AG04450 (cell line): ENCODE measurements around the gene SLC51B. TPM values are rescaled to one million over a fixed set of nuclear protein-coding genes. Genes with fewer than 3 reads are reported as not detected.

Experiments used
- CTCF ChIA-PET: fragments of 300-600, 350-600 bp; formaldehyde crosslinking; extraction: SDS; loops from one replicate; lab custom pipeline; 2022; ENCODE audit warnings: antibody characterized with exemption, inconsistent platforms; lab: Charles Lee
- POLR2A ChIA-PET: fragments of 350-600 bp; formaldehyde crosslinking; extraction: SDS; loops from one replicate; lab custom pipeline; 2021; ENCODE audit warnings: antibody characterized with exemption, inconsistent platforms; lab: Yijun Ruan, JAX
- DNase-seq: peaks from one replicate; pipeline ENCODE4 v3.0.0-alpha.2; 2011; ENCODE audit warnings: low read depth, low spot score
- H3K27ac ChIP-seq: one replicate; pipeline ENCODE4 v1.5.1; 2012; ENCODE audit warnings: low read depth, low read length, control low read depth
- H3K27me3 ChIP-seq: one replicate; pipeline ENCODE4 v1.6.0; 2012; ENCODE audit warnings: low read length; ENCODE audit not compliant: control insufficient read depth, insufficient read depth
- H3K4me3 ChIP-seq: 2 replicates; pipeline ENCODE4 v1.5.1; 2011; ENCODE audit warnings: mild to moderate bottlenecking, low read depth, low read length, control low read depth
- H3K9me3 ChIP-seq: 2 replicates; pipeline ENCODE4 v1.5.1; 2012; ENCODE audit warnings: low read length; ENCODE audit not compliant: control insufficient read depth, insufficient read depth
- CTCF ChIP-seq: IDR thresholded peaks from 2 replicates; pipeline ENCODE4 v1.5.1; 2011; ENCODE audit warnings: low read depth, low read length, control low read depth, inconsistent platforms
- polyA plus RNA-seq: library from polyadenylated mRNA; depleted of rRNA; stranded (reverse); fragments of >200 nt; gene quantifications from 2 replicates; pipeline ENCODE4 v1.2.3, GENCODE V29; 2011

The SLC51B gene
- polyA plus RNA-seq, 1 experiment = 0.61 TPM

- CTCF ChIA-PET = interaction anchor here (0.7 to 3.0 kb wide), 4 partner anchors 22 to 82 kb away, joined by 3 to 33 read pairs (median 12); no protein-coding TSS in a partner anchor
- H3K4me3 ChIP-seq = no peak overlapping the region
These were observed 34.4 kb downstream of the SLC51B start for GRCh38 chr15:65079580-65079979.

GRCh38 chr15:65081270-65081669 is 36.1 kb downstream of the SLC51B start:
- TF ChIP-seq CTCF = no peak
- H3K27ac ChIP-seq = no peak overlapping the region
- no peak overlapping the region for H3K4me3 ChIP-seq
- ChIA-PET CTCF (interaction anchor here (0.6 to 4.5 kb wide), 4 partner anchors 15 to 86 kb away, joined by 3 to 83 read pairs (median 4); no protein-coding TSS in a partner anchor), POLR2A (no interaction called here)
- no peak for DNase-seq
- H3K9me3 ChIP-seq = peaks cover 12% of the 10 kb centered on the region; the same call in 1 of the 2 replicates
- peaks cover 31% of the 10 kb centered on the region for H3K27me3 ChIP-seq

More at GRCh38 chr15:65079580-65079979, 34.4 kb downstream of the SLC51B start:
- TF ChIP-seq CTCF = no peak
- POLR2A ChIA-PET = interaction anchor here (0.5 to 1.8 kb wide), 3 partner anchors 10 to 437 kb away, joined by 3 to 6 read pairs (median 3); no protein-coding TSS in a partner anchor
- no peak for DNase-seq
- Histone ChIP-seq H3K9me3 (peaks cover 12% of the 10 kb centered on the region; the same call in 1 of the 2 replicates), H3K27ac (no peak overlapping the region), H3K27me3 (peaks cover 24% of the 10 kb centered on the region)

GRCh38 chr15:65081758-65082157 is 36.6 kb downstream of the SLC51B start:
- Histone ChIP-seq H3K4me3 (no peak overlapping the region), H3K9me3 (peaks cover 9% of the 10 kb centered on the region; the same call in 1 of the 2 replicates), H3K27me3 (peaks cover 31% of the 10 kb centered on the region), H3K27ac (no peak overlapping the region)
- CTCF ChIA-PET = interaction anchor here (0.6 to 6.6 kb wide), 4 partner anchors 15 to 47 kb away, joined by 3 to 83 read pairs (median 22); no protein-coding TSS in a partner anchor
- no peak for DNase-seq
- POLR2A ChIA-PET = interaction anchor here (2.1 kb wide), 1 partner anchor 27 kb away, joined by 6 read pairs; no protein-coding TSS in a partner anchor
- no peak for TF ChIP-seq CTCF

DNA sequence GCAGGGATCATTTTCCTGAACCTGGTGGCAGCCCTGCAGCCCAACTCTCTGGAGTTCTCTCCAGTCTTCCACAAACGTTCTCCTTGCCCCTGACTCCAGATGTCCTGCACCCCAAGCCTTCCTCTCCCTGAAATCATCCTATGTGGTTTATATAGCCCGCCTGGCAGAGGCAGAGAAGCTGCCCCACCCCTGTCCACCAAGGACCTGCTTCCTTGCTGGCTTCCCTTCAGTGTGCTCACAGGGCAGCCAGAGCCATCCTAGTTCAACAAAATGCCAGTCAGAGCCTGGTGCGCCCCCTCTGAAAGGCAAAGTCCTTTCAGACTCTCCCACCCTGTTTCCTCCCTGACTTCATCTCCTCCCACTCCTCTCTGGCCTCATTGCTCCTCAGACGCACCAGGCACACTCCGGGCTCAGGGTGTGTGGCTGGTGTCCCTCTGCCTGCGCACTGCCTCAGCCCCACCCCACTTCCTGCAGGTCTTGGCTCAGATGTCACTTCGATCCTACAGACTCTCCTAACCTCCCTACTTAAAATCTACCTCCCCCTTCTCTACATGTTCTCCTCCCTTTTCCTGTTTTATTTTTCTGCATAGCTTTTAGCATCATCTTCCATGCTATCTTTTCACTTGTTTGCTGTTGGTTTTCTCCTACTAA is 37.2 kb downstream of the SLC51B start:
- TF ChIP-seq CTCF = no peak
- no peak for DNase-seq
- Histone ChIP-seq H3K27ac (no peak overlapping the region), H3K9me3 (peaks cover 6% of the 10 kb centered on the region; the same call in 1 of the 2 replicates), H3K27me3 (peaks cover 31% of the 10 kb centered on the region), H3K4me3 (no peak overlapping the region)
- ChIA-PET POLR2A (interaction anchor here (1.2 to 2.9 kb wide), 3 partner anchors 13 to 28 kb away, joined by 4 to 32 read pairs (median 6); no protein-coding TSS in a partner anchor), CTCF (interaction anchor here (1.1 to 6.6 kb wide), 8 partner anchors 9 to 143 kb away, joined by 3 to 83 read pairs (median 18); partner anchors contain the start of gene RASL12)
